RWPE2 (cell line): ENCODE data around the gene DARS2.

Experiments
- ATAC-seq: fragments of 200-7000 bp; cut with Tn5 transposase; 3 replicates; pipeline ENCODE4 v1.9.1; 2021; ENCODE audit warnings: low read depth
- DNase-seq: peaks from one replicate; pipeline ENCODE4 v3.0.0-alpha.2; 2020; ENCODE audit warnings: low spot score
- H3K27ac ChIP-seq: fragments of 450-650 bp; 2 replicates; pipeline ENCODE4 v1.5.1; 2017; ENCODE audit warnings: mild to moderate bottlenecking; ENCODE audit not compliant: poor library complexity, severe bottlenecking
- H3K27me3 ChIP-seq: fragments of 250-450 bp; sonication (Bioruptor Pico); 2 replicates; pipeline ENCODE4 v1.5.1; 2021; ENCODE audit warnings: mild to moderate bottlenecking, moderate library complexity; ENCODE audit not compliant: insufficient read depth, poor library complexity, severe bottlenecking
- H3K36me3 ChIP-seq: fragments of 250-450 bp; sonication (Bioruptor Pico); 2 replicates; pipeline ENCODE4 v1.5.1; 2020; ENCODE audit warnings: low read depth, mild to moderate bottlenecking, moderate library complexity
- H3K4me1 ChIP-seq: fragments of 250-450 bp; sonication (Bioruptor Pico); 2 replicates; pipeline ENCODE4 v1.5.1; 2021; ENCODE audit warnings: mild to moderate bottlenecking, moderate library complexity; ENCODE audit not compliant: insufficient read depth, poor library complexity, severe bottlenecking
- H3K4me3 ChIP-seq: fragments of 250-450 bp; sonication (Bioruptor Pico); 2 replicates; pipeline ENCODE4 v1.5.1; 2021; ENCODE audit warnings: mild to moderate bottlenecking, moderate library complexity; ENCODE audit not compliant: severe bottlenecking
- H3K9me3 ChIP-seq: fragments of 250-450 bp; sonication (Bioruptor Pico); 2 replicates; pipeline ENCODE4 v1.5.1; 2021; ENCODE audit warnings: mild to moderate bottlenecking, moderate library complexity; ENCODE audit not compliant: severe bottlenecking
- TF ChIP-seq, protein P1 (sequence below): fragments of 450-650 bp; IDR thresholded peaks from one replicate; pipeline ENCODE4 v1.5.1; 2017; ENCODE audit warnings: mild to moderate bottlenecking, moderate library complexity; ENCODE audit not compliant: poor library complexity, severe bottlenecking

Gene DARS2

DNA sequence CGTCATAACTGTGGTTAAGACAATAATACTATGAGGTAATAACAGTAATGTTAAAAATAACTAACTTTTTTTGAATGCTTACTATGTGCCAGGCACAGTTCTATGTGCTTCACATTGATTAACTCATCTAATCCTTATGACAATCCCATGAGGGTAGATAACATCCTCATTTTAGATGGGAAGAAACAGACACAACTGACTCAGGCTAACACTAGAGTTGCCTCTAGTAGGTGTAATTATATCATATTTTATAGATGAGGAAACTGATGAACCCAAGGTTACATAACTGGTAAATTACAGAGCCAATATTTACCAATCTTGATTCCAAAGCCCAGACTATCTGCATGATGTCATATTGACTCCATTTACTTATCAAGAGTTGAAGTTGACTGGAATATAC, 69.1 kb downstream of the DARS2 start:
- Histone ChIP-seq H3K4me1 (peaks cover 5% of the 10 kb centered on the region), H3K4me3 (no peak overlapping the region), H3K27me3 (no peaks in the 10 kb centered on the region), H3K9me3 (no peaks in the 10 kb centered on the region), H3K27ac (no peak overlapping the region), H3K36me3 (0 out of 2 replicates have a peak, but pooled peaks cover 6% of the 10 kb centered on the region)
- ATAC-seq (no peak), DNase-seq (no peak)
- TF ChIP-seq, protein P1, sequence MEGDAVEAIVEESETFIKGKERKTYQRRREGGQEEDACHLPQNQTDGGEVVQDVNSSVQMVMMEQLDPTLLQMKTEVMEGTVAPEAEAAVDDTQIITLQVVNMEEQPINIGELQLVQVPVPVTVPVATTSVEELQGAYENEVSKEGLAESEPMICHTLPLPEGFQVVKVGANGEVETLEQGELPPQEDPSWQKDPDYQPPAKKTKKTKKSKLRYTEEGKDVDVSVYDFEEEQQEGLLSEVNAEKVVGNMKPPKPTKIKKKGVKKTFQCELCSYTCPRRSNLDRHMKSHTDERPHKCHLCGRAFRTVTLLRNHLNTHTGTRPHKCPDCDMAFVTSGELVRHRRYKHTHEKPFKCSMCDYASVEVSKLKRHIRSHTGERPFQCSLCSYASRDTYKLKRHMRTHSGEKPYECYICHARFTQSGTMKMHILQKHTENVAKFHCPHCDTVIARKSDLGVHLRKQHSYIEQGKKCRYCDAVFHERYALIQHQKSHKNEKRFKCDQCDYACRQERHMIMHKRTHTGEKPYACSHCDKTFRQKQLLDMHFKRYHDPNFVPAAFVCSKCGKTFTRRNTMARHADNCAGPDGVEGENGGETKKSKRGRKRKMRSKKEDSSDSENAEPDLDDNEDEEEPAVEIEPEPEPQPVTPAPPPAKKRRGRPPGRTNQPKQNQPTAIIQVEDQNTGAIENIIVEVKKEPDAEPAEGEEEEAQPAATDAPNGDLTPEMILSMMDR, result no peak

DNA sequence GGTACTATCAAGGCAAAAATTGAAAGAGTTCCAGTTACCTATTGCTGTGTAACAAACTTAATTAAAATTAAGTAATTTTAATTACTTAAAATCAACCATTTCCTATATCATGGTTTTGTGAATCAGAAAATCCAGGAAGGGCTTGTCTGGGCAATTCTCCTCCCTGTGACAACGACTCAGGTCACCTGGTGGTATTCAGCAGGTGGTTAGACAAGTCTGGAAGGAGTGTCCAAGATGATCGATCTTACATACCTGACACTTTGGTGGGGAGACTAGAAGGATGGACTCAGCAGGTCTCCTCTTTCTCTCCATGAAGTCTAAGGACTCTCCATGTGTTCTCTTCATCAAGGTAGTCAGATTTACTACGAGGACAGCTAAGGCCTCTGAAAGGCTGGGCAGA, 69.7 kb downstream of the DARS2 start:
- H3K4me3 ChIP-seq, result no peak overlapping the region
- DNase-seq (no peak), ATAC-seq (no peak)
- TF ChIP-seq, protein P1, result no peak
- no peak overlapping the region for H3K27ac ChIP-seq
- H3K4me1 ChIP-seq, result peaks cover 5% of the 10 kb centered on the region
- no peaks in the 10 kb centered on the region for H3K9me3 ChIP-seq
- no peaks in the 10 kb centered on the region for H3K27me3 ChIP-seq
- 0 out of 2 replicates have a peak, but pooled peaks cover 4% of the 10 kb centered on the region for H3K36me3 ChIP-seq

DNA sequence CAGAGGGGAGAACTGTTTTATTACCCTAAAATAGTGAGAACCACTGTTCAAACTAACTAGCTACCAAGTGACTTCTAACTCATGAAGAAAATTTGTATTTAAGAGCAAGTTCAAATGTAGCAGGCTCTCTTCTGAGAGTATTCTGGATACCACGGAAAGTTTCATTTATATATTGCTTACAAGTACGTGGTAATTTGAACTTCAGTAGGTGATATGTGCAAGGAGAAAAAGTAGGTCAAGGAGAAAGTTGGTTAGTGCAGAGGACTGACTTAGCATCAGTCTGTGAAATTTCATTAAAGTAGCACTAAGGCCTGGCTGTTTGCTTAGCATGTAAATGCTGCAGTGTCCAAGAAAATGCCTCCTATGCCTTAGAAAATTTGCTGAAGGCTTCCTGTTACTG, 76.0 kb downstream of the DARS2 start:
- no peak for ATAC-seq
- H3K9me3 ChIP-seq, result no peaks in the 10 kb centered on the region
- H3K4me1 ChIP-seq, result no peaks in the 10 kb centered on the region
- H3K36me3 ChIP-seq, result no peaks in the 10 kb centered on the region
- H3K27ac ChIP-seq, result no peak overlapping the region
- H3K4me3 ChIP-seq, result no peak overlapping the region
- H3K27me3 ChIP-seq, result no peaks in the 10 kb centered on the region
- no peak for DNase-seq
- TF ChIP-seq, protein P1, result no peak

DNA sequence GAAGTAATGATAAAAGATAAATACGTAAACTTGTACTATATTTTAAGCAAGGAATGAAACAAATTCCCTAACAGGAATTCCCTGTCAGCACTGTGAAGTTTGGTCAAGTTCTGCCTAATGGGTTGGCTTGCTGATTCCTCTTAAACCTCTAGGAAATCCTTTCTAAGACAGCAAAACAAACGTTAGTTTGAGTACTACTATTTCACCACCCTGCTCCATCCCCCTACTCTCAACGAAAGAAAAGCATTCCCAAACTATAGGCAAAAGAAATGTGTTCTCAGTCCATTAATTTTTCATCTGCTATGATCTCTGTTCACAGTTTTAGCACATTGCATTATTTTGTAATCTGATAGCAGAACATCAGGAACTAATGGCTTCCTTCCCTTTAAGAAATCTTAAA, 76.5 kb downstream of the DARS2 start:
- no peaks in the 10 kb centered on the region for H3K27me3 ChIP-seq
- no peaks in the 10 kb centered on the region for H3K36me3 ChIP-seq
- TF ChIP-seq, protein P1, result no peak
- no peaks in the 10 kb centered on the region for H3K9me3 ChIP-seq
- DNase-seq, result no peak
- ATAC-seq, result no peak
- no peak overlapping the region for H3K4me3 ChIP-seq
- no peaks in the 10 kb centered on the region for H3K4me1 ChIP-seq
- no peak overlapping the region for H3K27ac ChIP-seq

DNA sequence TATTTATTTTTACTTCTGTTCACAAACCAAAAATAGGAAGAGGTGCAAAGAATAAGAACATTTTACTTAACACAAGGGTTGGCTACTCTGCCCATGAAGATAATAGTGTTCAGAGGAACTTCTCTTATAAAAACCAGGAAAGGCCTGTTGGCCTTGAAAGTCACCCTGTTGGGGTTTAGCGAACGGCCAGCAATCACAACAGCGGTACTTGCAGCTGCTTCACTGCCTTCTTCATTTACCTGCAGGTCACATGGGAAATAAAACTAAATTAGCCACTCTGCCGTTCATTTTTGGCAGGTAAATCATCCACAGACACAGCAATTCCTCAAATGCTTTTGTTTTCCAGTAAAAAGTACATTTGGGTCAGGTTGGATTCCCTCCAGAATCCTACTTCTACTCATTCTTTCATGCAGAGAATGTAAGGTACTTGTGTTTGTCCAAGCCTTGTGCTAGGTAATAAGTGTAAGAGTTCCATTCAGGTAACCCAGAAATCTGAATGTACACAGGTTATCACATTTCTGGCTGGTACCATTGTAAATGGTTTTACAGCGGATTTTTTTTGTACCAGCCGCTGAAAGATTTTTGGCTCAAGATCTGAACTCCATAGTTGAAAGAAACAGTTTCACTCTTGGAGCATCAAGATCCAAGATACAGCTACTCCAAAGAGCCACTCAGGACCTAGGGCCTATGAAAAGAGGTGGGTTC, 79.5 kb downstream of the DARS2 start:
- Histone ChIP-seq H3K27me3 (no peaks in the 10 kb centered on the region), H3K4me1 (no peaks in the 10 kb centered on the region), H3K9me3 (no peaks in the 10 kb centered on the region), H3K4me3 (no peak overlapping the region), H3K27ac (no peak overlapping the region), H3K36me3 (no peaks in the 10 kb centered on the region)
- ATAC-seq (no peak), DNase-seq (no peak)
- TF ChIP-seq, protein P1, result no peak
